ENCODE measurements around the gene GABRG3.

GRCh38 chr15:27119695-27120266 is 148.8 kb downstream of the GABRG3 start:
- TF ChIP-seq, protein P1, sequence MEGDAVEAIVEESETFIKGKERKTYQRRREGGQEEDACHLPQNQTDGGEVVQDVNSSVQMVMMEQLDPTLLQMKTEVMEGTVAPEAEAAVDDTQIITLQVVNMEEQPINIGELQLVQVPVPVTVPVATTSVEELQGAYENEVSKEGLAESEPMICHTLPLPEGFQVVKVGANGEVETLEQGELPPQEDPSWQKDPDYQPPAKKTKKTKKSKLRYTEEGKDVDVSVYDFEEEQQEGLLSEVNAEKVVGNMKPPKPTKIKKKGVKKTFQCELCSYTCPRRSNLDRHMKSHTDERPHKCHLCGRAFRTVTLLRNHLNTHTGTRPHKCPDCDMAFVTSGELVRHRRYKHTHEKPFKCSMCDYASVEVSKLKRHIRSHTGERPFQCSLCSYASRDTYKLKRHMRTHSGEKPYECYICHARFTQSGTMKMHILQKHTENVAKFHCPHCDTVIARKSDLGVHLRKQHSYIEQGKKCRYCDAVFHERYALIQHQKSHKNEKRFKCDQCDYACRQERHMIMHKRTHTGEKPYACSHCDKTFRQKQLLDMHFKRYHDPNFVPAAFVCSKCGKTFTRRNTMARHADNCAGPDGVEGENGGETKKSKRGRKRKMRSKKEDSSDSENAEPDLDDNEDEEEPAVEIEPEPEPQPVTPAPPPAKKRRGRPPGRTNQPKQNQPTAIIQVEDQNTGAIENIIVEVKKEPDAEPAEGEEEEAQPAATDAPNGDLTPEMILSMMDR (IDR thresholded peaks at IDR 0.05) = no peak
- TF ChIP-seq POLR2A (IDR thresholded peaks at IDR 0.05) = no peak
